Measurements from ENCODE around the gene RANBP1.

Gene RANBP1

DNA sequence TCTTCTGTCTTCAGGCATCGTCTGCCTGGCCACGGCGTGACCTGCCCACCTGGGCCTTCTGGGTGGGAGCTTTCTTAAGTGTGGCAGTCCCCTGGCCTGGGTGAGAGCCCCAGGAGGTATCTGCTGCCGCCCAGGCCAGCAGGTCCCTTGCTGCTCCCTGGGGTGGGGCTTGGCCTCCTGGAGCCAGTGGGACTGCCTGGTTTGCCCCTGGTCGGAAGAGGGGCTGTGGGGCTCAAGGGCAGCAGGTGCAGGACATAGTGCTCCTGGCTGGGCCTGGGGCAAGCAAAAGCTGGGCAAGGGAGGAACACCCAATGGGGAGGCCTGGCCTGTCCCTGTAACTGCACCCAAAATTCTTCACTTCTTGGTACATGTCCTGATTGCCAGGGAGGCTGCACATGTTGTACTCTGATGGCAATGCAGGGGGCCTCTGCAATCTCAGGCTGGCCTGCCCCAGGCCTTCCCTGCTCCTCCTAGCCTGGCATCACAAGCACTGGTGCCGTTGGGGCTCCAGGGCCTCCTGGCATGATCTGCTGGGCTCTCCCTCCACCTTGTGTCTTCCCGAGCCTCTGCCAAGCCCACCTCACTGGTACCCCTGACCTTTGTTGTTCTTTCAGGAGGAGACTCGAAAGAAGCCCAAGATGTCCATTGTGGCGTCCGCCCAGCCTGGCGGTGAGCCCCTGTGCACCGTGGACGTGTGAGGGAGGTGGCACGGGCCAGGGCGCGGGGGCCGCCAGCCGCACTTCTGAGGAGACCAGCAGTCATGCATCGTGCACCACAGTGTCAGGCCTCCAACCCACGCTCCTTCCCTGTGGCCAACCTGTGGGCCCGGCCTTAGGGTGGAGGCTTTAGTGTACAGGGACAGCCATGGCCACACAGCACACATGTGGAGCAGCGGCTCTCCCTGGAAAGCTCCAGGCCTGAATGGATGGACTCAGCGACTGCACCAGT is 6.2 kb upstream of the RANBP1 start:
- no peak for DNase-seq

DNA sequence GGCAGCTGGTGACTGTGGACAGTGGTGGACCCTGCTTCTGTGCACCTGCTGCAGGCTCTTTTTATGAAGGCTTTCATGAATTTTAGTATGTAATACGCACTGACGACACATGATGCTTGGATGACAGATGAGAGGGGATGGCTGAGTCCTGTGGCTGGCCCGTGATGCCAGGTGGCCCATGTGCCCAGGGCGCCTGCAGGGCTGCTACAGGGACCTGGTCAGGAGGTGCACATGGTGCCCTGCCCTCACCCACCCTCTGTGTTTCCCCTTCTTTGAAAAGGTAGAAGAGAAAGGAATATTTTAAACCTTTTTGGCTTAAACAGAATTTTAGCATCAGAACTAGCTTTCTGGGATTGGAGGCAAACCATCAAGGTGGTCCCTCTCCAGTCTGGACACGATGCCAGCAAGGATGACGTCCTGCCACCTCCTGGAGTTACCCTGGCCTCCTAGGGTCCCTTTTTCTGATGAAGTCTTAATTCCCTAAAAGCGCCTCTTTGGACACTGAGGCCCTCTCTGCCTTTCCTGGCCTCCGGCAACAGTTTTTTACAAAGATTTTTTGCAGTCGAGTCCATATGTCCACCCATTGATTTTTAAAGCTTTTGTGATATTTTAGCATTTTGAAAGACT is 5.4 kb upstream of the RANBP1 start:
- DNase-seq, result no peak

DNA sequence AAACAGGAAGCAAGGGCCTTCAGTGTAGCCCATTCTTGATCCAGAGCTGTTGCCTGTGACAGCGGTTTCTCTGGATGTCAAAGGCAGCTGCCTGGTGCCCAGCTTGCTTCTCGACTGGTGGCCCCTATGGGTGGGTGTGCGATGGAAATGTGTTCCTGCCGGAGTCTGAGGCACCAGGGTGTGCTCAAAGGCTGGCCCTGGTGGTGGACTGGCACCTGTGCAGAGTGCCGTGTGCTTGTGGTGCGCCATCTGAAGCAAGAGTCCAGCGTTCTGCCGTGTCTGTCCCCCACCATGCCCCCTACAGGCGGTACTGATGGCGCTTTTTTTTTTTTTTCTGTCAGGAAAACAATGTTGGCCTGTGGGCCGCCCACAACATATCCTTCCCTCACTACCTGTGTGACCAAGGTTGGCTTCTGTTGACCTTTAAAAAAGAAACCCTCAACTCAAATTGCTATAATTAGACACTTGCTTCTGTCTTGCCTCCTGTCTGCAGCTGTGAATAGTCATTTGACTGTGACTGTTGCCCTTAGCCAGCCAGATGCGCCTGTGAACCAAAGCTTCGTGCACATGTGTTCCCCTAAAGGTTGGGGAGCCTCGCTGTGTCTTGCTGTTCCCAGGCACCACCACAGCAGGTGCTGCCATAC is 4.7 kb upstream of the RANBP1 start:
- peak in 1 of 3 experiments; percentile 14 for DNase-seq

GRCh38 chr22:20111689-20112622 is 3.9 kb upstream of the RANBP1 start:
- peak in 1 of 3 experiments; percentile 2 for DNase-seq

DNA sequence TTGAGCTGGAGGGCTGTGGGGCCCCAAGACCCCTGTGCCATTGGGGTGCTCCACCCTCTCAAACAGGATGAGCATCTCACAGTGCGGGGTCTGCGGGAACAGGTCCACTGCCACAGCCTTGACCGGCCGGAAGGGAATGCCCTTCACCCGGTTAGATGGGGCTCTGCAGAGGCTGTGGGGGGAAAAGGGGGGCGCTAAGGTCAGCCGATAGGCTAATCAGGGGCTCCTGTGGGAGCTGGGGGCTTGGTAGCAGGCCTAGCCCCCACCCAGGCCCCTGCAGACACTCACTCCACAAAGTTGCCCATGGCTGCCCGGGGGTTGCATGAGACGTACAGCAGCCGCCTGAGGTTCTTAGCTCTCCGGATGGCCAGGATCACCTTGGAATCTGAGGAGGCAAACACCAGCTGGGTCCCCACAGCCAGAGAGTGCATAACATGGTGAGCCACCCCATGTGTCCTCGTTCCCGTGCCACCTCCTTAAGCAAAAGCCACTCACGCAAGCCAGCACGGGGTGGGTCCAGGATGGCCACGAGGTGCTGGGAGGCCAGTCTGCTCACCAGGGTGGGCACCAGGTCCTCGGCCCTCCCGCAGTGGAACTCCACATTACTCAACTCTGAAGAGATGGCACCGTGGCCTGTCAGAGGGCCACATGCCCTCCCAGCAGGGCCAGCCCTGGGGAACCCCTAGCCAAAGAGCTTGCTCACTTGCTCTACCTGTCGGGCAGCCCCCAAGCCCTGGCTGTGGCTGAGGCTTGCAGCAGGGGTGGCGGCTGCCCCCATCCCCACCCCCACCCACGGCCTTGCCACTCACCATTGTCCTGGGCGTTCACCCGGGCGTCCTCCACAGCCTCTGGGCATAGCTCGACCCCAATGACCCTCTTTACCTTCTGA is 3.0 kb upstream of the RANBP1 start:
- DNase-seq, result peak in 1 of 3 experiments; percentile 5

- no peak for DNase-seq
These were observed 2.2 kb upstream of the RANBP1 start for GRCh38 chr22:20113551-20114310.

DNA sequence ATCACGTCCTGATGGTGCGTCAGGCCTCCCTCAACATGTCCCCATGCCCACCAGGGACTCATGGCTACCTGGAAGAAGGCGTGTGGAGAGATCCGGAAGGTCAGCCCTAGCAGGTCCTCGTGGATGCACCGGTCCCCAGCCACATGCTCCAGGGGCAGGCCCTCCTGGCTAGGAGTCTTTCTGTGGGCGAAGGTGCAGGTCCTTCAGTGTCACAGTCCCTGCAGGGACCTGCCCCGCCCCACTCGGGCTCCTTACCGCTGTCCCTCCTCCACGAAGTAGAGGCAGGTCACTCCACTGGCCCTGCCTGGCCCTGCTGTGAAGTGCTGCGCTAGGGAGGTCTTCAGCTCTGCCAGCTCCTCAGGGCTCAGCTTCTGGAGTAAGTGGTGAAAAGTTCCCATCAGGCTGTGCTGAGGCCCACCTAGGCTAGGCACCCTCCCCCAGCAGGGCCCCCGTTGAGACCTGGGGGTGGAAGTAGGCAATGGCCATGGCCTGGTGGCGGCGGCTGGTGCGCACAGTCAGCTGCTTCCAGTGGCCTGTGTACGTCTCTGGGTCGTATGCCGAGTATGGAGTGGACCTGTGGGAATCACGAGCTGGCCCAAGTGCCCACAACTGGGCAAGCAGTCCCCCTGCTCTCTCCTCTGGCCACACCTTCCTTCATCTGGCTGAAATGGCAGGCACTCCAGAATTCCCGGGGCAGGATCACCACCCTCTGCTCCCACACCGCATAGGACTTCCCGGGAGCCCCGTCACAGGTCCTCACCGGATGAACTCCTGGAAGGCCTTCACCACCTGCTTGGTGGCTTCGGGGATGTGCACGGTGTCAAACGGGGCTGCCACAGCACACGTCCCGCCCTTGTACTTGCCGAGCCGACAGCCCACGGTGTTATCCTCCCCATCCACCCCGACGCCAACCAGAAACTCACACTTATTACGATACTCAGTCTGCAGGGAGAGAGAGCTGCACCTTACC is 1.1 kb upstream of the RANBP1 start:
- DNase-seq, result no peak

- peak in 1 of 3 experiments; percentile 34 for DNase-seq
These were observed 559 bp downstream of the RANBP1 start for GRCh38 chr22:20116376-20116950.

- DNase-seq, result peak; percentile 93 to 97 (median 95)
These were observed 1.2 kb downstream of the RANBP1 start, which contains the start of gene TRMT2A for GRCh38 chr22:20116951-20117632. Gene TRMT2A, minus strand, starts transcription at chr22:20117226. Its CDS starts 320 bp downstream, at chr22:20116906.

- DNase-seq, result peak in 2 of 3 experiments; percentile 30 to 37
These were observed 1.9 kb downstream of the RANBP1 start for GRCh38 chr22:20117633-20118299.

DNA sequence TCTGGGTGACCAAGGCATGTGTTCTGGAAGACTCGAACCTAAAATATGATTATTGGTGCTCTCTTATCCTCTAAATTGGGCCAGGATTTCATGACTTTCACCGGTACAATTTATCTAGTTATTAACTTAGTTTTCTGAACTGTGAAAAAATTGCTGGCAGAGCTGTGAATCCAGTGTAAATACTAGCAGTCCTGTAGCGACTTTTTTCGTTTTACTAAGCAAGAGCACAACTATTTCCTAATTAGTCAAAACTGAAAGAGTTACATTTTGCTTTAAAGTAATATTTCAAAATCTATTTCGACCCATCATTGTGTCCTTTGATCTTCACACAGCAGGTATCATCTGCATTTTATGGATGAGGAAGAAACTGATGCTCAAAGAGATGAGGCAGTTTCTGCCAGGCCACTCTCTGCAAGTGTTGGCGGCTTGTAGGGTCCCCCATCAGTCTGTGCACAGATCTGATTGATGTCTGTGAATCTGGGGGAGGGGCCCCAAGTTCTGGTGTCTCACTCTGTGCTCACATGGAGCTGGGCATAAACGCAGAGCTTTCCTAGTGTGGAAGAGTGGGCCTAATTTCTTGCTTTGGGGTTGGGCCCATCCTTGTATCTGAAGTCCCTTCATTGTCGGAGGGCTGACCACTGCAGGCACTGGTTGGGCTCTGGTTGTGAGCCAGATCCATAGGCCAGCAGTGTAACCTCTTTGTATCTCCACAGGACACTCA is 2.6 kb downstream of the RANBP1 start:
- peak in 1 of 3 experiments; percentile 1 for DNase-seq

GRCh38 chr22:20121856-20122415 is 6.0 kb downstream of the RANBP1 start:
- DNase-seq, result no peak

- no peak for DNase-seq
These were observed 7.6 kb downstream of the RANBP1 start for GRCh38 chr22:20123366-20124082.

DNA sequence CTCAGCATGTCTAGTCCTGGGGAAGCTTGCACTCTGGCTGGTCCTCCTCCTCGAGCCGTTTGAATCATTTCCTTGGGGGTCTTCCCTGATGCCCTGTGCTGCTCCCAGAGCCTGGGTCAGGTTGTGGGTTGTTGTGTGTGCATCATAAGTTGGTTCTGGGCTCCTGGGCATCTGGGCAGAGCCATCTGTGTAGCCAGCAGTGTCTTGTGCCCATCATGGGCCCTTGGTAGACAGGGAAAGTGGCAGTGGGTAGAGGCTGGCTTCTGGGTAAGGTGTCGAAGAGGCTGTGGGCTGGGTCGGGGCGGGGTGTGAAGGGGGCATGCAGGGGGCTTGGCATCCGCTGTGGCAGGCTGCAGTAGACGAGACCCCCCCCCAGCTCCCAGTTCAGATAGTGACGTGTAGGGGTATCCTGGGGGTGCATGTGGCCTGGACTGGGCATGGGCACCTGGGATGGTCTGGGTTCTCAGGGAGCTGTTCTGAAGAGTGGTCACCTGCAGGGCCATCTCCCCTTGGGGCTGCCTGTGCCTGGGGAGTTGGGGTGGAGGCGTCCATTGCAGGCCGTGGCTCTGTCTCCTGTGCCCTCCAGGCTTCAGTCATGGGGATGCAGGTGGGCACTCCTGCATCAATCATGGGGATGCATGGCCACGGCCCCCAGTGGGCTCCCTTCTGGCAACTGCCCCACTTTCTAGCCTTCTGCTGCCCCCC is 8.3 kb downstream of the RANBP1 start:
- no peak for DNase-seq

Data from NCI-H1417 (cell line).